PC-3 (cell line): ENCODE measurements around the gene SPATS2. TPM values are rescaled to one million over a fixed set of nuclear protein-coding genes. Genes with fewer than 3 reads are reported as not detected.
"Not testable (repeated sequence)": the region's sequence is repeated elsewhere in the genome, so short reads cannot be mapped to it uniquely, and the experiment has no call there.

Experiments used
- ATAC-seq: fragments of 200-7000 bp; cut with Tn5 transposase; 2 replicates; pipeline ENCODE4 v1.9.1; 2020; ENCODE audit warnings: mild to moderate bottlenecking, moderate library complexity
- BruUV-seq: library from RNA; stranded (reverse); fragments of 400-500 nt; replicated peaks from 2 replicates; lab custom pipeline; 2021; lab: Mats Ljungman, UMichigan
- CTCF ChIA-PET: fragments of 300-600 bp; sonication (Branson Sonifier 250); formaldehyde crosslinking; loops from one replicate; lab custom pipeline; 2022; ENCODE audit warnings: antibody characterized with exemption; lab: Charles Lee
- POLR2A ChIA-PET: fragments of 300-600 bp; sonication (Branson Sonifier 250); formaldehyde crosslinking; loops from one replicate; lab custom pipeline; 2022; ENCODE audit warnings: antibody characterized with exemption; ENCODE audit not compliant: unreplicated experiment; lab: Charles Lee
- DNase-seq: peaks from one replicate; pipeline ENCODE4 v3.0.0-alpha.2; 2015
- H2AFZ ChIP-seq: fragments of 300-600 bp; sonication (generic); 2 replicates; pipeline ENCODE4 v1.6.0; 2016; ENCODE audit warnings: antibody characterized with exemption, low read length
- H3F3A ChIP-seq: fragments of 300-600 bp; sonication (generic); one replicate; pipeline ENCODE4 v1.6.0; 2017; ENCODE audit warnings: antibody characterized with exemption, low read length, control low read depth, mild to moderate bottlenecking; ENCODE audit not compliant: unreplicated experiment
- H3K27ac ChIP-seq: fragments of 300-600 bp; sonication (generic); 2 replicates; pipeline ENCODE4 v1.5.1; 2016; ENCODE audit warnings: mild to moderate bottlenecking, low read length
- H3K27me3 ChIP-seq: fragments of 300-600 bp; sonication (generic); 2 replicates; pipeline ENCODE4 v1.6.1; 2016; ENCODE audit warnings: low read length, mixed read lengths
- H3K36me3 ChIP-seq: fragments of 300-600 bp; sonication (generic); 2 replicates; pipeline ENCODE4 v1.6.1; 2016; ENCODE audit warnings: low read depth, mixed run types, low read length, mixed read lengths
- H3K4me1 ChIP-seq: fragments of 300-600 bp; sonication (generic); 2 replicates; pipeline ENCODE4 v1.5.1; 2016; ENCODE audit warnings: low read length; ENCODE audit not compliant: insufficient read depth
- H3K4me2 ChIP-seq: fragments of 300-600 bp; sonication (generic); 2 replicates; pipeline ENCODE4 v1.6.0; 2016; ENCODE audit warnings: low read length
- H3K4me3 ChIP-seq: fragments of 300-600 bp; sonication (generic); 2 replicates; pipeline ENCODE4 v1.5.1; 2016; ENCODE audit warnings: mild to moderate bottlenecking, low read length, mixed read lengths
- H3K79me2 ChIP-seq: fragments of 300-600 bp; sonication (generic); 2 replicates; pipeline ENCODE4 v1.6.1; 2017; ENCODE audit warnings: low read length, mixed read lengths
- H3K9ac ChIP-seq: fragments of 300-600 bp; sonication (generic); 2 replicates; pipeline ENCODE4 v1.6.0; 2016; ENCODE audit warnings: mild to moderate bottlenecking, low read length
- H3K9me2 ChIP-seq: fragments of 300-600 bp; sonication (generic); replicated peaks from 2 replicates; pipeline ENCODE4 v1.6.1; 2016; ENCODE audit warnings: mixed run types, low read length, mixed read lengths
- H3K9me3 ChIP-seq: fragments of 300-600 bp; sonication (generic); 2 replicates; pipeline ENCODE4 v1.6.1; 2016; ENCODE audit warnings: low read length, mixed read lengths
- H4K20me1 ChIP-seq: fragments of 300-600 bp; sonication (generic); 2 replicates; pipeline ENCODE4 v1.6.1; 2016; ENCODE audit warnings: low read length, mixed read lengths
- CTCF ChIP-seq: fragments of 300-600 bp; sonication (generic); conservative IDR thresholded peaks from 2 replicates; pipeline ENCODE4 v1.5.1; 2017; ENCODE audit warnings: antibody characterized with exemption, low read depth, mild to moderate bottlenecking, low read length
- EZH2 ChIP-seq: fragments of 300-600 bp; sonication (generic); IDR thresholded peaks from one replicate; pipeline ENCODE4 v1.6.1; 2017; ENCODE audit warnings: antibody characterized with exemption, mild to moderate bottlenecking, low read length; ENCODE audit not compliant: unreplicated experiment
- EZH2phosphoT487 ChIP-seq: fragments of 300-600 bp; sonication (generic); IDR thresholded peaks from 2 replicates; pipeline ENCODE4 v1.6.1; 2018; ENCODE audit warnings: mild to moderate bottlenecking, antibody characterized with exemption, low read length, borderline replicate concordance
- intact Hi-C: fragments of 100-400 bp; cut with micrococcal nuclease; formaldehyde crosslinking; loops from 2 replicates; pipeline ENCODE4 v1.9.0; 2023
- total RNA-seq: library from RNA; depleted of rRNA; stranded (reverse); fragments of >200 nt; gene quantifications from 2 replicates; pipeline ENCODE4 v1.2.3, GENCODE V29; 2014

The SPATS2 gene
- total RNA-seq, 1 experiment from 2014 or later: 27.0 TPM

- H3K27me3 ChIP-seq: no peaks in the 10 kb centered on the region
- H3K9me3 ChIP-seq: no peaks in the 10 kb centered on the region
- H3K4me3 ChIP-seq: no peak overlapping the region
- intact Hi-C loops: no loop called here
- no peaks in the 10 kb centered on the region for H3K9me2 ChIP-seq
- DNase-seq (peak; percentile 32), ATAC-seq (peak; percentile 83)
- no peak overlapping the region for H2AFZ ChIP-seq
- H3K4me2 ChIP-seq: no peak overlapping the region
- no peak for TF ChIP-seq EZH2phosphoT487
- no peak for TF ChIP-seq EZH2
- no peak for TF ChIP-seq CTCF
- no peak overlapping the region for H3K9ac ChIP-seq
- POLR2A ChIA-PET: no interaction called here
- H3K36me3 ChIP-seq: no peaks in the 10 kb centered on the region; the same call in 1 of the 2 replicates
- 0 out of 2 replicates have a peak, but pooled peaks cover 4% of the 10 kb centered on the region for H3K4me1 ChIP-seq
- CTCF ChIA-PET: interaction anchor here (0.5 kb wide), 1 partner anchor 68 kb away, joined by 3 read pairs; no protein-coding TSS in a partner anchor
- no peaks in the 10 kb centered on the region for H3F3A ChIP-seq
- H3K79me2 ChIP-seq: no peaks in the 10 kb centered on the region
- no peak overlapping the region for H3K27ac ChIP-seq
- no peaks in the 10 kb centered on the region for H4K20me1 ChIP-seq
- BruUV-seq: no TSS peak
Observed at GRCh38 chr12:49428793-49429192, 61.5 kb downstream of the SPATS2 start.

GRCh38 chr12:49432616-49433015 lies 65.4 kb downstream of the SPATS2 start:
- DNase-seq (no peak), ATAC-seq (no peak)
- no TSS peak for BruUV-seq
- Histone ChIP-seq H3K9me2 (no peaks in the 10 kb centered on the region), H3K4me3 (no peak overlapping the region), H3K4me1 (0 out of 2 replicates have a peak, but pooled peaks cover 4% of the 10 kb centered on the region), H3K9ac (no peak overlapping the region), H3K4me2 (no peak overlapping the region), H3F3A (no peaks in the 10 kb centered on the region), H3K27me3 (no peaks in the 10 kb centered on the region), H4K20me1 (no peaks in the 10 kb centered on the region), H3K36me3 (no peaks in the 10 kb centered on the region), H2AFZ (no peak overlapping the region), H3K79me2 (no peaks in the 10 kb centered on the region), H3K9me3 (no peaks in the 10 kb centered on the region), H3K27ac (no peak overlapping the region)
- TF ChIP-seq EZH2 (no peak), EZH2phosphoT487 (no peak), CTCF (no peak)
- CTCF ChIA-PET: no interaction called here
- POLR2A ChIA-PET: interaction anchor here (0.6 kb wide), 1 partner anchor 32 kb away, joined by 6 read pairs; no protein-coding TSS in a partner anchor
- intact Hi-C loops: no loop called here

GRCh38 chr12:49436799-49437198 lies 69.5 kb downstream of the SPATS2 start:
- ATAC-seq, H2AFZ ChIP-seq, POLR2A ChIA-PET, H3K9me2 ChIP-seq, H3K79me2 ChIP-seq, H3K4me1 ChIP-seq, intact Hi-C loops, H3K27ac ChIP-seq, H3K9me3 ChIP-seq, H4K20me1 ChIP-seq, H3K4me3 ChIP-seq, H3K4me2 ChIP-seq, DNase-seq, CTCF ChIA-PET, H3K27me3 ChIP-seq, H3K9ac ChIP-seq, H3K36me3 ChIP-seq, H3F3A ChIP-seq, BruUV-seq: not testable (repeated sequence)
